Measurements from ENCODE around the gene FLNC.
A peak's percentile ranks its signal among the peaks of the same experiment; 100 is the strongest.

The FLNC gene

GRCh38 chr7:128846781-128847444 is 16.7 kb downstream of the FLNC start:
- DNase-seq, result no peak

DNA sequence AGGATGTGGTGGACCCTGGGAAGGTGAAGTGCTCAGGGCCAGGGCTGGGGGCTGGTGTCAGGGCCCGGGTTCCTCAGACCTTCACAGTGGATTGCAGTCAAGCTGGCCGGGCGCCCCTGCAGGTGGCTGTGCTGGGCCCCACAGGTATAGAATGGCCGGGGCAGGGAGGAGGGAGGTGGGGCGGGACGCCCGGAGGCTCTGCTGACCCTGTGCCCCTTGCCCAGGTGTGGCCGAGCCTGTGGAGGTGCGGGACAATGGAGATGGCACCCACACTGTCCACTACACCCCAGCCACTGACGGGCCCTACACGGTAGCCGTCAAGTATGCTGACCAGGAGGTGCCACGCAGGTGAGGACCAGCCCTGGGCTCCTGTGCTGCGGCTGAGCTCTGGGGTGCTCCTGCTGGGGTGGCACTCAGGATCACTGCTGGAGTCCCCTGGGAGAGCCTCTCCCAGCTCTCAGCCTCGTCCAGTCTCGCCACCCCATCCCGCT is 17.6 kb downstream of the FLNC start:
- no peak for DNase-seq

GRCh38 chr7:128848289-128849155 is 18.3 kb downstream of the FLNC start:
- no peak for DNase-seq

DNA sequence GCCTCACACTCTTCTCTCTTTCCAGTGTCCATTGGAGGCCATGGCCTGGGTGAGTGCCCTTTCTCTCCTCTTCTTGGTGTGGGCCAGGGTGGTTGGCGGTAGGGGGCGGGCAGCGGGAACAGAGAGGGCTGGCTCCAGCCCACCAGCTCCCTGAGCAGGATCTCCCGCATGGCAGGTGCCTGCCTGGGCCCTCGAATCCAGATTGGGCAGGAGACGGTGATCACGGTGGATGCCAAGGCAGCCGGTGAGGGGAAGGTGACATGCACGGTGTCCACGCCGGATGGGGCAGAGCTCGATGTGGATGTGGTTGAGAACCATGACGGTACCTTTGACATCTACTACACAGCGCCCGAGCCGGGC is 18.9 kb downstream of the FLNC start:
- DNase-seq, result no peak

DNA sequence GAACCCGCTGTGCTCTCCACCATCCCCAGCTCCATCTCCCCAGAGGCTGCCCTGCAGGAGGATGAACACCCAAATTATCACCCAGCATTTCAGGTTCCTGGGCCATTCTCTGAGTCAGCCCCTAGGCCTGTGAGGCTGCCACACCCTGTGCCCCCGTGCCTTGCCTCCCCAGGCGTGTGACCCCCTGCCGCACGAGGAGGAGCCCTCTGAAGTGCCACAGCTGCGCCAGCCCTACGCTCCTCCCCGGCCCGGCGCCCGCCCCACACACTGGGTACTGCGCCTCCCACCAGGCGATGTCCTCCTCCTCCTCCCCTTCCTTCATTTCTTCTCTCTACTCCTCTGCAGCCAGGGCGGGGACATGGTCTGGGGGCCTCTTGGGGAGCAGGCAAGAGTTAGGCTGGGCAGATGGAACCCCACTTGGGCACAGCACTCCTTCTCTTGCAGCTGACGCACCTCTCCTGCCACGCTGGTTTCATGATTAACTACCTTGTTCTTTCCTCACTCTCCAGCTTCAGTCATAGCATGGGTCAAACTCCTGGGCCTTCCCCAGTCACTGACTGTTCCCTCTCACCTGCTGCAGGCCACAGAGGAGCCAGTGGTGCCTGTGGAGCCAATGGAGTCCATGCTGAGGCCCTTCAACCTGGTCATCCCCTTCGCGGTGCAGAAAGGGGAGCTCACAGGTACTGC is 19.7 kb downstream of the FLNC start:
- no peak for DNase-seq

GRCh38 chr7:128852537-128853254 is 22.5 kb downstream of the FLNC start:
- no peak for DNase-seq

GRCh38 chr7:128853799-128854198 is 23.6 kb downstream of the FLNC start:
- no peak for DNase-seq

DNA sequence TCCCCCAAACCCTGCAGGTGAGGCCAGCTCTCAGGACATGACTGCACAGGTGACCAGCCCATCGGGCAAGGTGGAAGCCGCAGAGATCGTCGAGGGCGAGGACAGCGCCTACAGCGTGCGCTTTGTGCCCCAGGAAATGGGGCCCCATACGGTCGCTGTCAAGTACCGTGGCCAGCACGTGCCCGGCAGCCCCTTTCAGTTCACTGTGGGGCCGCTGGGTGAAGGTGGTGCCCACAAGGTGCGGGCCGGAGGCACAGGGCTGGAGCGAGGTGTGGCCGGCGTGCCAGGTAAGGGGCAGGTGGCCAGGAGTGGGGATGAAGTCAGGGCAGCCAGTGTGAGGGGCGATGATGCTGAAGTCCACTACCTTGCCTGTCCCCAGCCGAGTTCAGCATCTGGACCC is 24.2 kb downstream of the FLNC start:
- DNase-seq, result no peak

- DNase-seq, result no peak
Observed at GRCh38 chr7:128855559-128855958, 25.4 kb downstream of the FLNC start.

GRCh38 chr7:128856001-128856718 is 26.0 kb downstream of the FLNC start:
- no peak for DNase-seq

- DNase-seq, result no peak
Observed at GRCh38 chr7:128858380-128859231, 28.4 kb downstream of the FLNC start.

DNA sequence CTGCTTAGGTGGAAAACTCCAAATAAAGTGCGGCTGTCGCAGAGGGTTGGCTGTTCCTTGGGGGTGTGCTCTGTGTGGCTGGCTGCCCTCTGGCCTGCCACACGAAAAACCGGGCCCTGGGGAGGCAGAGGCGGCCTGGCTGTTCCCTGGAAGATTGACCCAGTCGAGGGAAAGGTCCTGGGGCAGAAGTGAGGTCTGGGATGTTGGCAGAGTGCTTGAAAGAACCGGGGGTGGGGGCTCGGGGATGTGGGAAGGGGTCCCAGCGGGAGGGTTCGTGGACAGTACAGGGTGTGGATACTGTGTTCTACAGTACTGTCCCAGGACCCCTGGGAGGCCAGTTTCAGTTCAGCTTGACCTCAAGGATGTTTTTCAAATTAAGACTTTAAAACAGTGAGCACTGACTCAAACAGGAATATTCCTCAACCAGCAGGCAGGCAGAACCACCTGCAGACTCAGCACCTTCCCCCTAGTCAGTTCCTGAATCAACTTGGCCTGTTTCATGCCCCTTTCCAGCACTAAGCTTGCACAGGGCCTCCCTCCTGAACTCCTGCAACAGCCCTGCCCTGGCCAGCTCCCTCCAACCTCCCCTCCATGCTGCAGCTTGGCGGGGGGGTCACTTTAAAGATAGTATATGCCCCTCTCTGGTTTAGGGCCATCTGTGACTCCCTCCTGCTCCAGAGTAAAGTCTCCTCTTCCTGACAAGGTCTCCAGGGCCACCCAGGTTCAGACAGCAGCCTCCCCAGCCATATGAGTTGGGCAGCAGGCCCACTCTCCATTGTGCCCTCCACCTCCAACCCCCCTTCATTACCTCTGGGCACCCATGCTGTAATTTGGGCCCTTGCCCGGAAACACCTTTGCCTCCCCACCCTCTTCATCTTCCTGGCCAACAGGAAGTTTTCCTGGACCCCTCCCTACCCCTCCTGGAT is 29.3 kb downstream of the FLNC start:
- DNase-seq, result no peak

DNA sequence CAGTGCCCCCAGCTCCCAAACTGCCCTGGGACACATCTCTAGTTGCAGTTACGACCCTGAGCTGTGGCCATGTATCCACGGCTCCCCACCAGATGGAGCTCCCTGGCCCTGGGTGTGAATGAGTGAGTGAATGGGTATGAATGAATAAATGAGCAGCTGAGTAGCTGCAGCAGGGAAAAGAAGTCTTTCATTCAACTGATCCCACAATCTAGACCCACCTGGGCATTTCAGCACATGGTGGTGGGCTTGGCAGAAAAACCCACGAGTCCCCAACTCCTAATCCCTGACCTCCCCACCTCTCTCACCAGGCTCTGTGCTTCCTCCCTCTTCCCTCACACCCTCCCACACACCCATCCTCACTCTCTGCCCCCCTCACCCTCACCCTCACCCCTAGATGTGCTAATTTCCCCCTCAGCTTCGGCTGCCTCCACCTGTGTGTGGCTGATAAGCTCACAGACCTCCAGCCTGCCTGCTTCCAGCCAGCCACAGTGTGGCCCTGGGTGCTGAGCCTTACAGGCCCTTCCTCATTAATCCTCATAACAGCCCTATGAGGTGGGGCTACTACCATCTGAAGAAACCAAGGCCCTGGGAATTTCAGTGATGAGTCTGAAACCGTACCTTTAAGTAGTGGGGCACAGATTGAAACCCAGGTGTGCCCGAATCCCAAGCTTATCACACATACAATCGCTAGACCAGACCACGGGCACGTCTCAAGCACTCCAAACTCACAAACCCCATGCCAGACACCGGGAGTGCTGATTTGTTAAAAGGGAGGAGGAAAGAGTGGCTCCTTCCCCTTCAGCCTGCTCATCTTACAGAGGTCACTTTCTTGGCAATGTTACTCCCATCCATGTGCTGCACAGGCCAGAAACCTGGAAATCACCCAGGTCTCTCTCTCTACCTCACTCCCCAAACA is 30.2 kb downstream of the FLNC start:
- DNase-seq, result no peak

DNA sequence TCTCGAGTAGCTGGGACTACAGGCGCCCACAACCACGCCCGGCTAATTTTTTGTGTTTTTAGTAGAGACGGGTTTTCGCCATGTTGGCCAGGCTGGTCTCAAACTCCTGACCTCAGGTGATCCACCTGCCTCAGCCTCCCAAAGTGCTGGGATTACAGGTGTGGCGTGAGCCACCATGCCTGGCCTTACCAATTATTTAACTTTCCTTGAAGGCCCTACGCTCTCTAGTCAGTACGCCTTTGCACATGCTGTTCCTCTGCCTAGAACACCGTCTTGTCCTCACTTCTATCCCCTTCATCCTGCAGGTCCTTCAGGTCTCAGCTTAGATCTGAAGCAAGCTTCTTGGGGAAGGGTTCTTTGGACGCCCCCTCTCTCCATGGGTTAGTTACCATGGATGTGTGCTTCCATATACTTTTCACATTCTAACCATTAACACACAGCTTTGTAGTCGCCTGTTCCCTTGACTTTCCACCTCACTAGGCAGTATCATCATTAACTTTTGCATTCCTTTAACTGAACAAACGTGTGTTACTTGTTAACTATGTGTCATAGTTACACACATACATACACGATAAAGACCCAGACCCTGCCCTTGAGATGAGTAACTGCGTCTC is 31.9 kb downstream of the FLNC start:
- DNase-seq, result no peak

DNA sequence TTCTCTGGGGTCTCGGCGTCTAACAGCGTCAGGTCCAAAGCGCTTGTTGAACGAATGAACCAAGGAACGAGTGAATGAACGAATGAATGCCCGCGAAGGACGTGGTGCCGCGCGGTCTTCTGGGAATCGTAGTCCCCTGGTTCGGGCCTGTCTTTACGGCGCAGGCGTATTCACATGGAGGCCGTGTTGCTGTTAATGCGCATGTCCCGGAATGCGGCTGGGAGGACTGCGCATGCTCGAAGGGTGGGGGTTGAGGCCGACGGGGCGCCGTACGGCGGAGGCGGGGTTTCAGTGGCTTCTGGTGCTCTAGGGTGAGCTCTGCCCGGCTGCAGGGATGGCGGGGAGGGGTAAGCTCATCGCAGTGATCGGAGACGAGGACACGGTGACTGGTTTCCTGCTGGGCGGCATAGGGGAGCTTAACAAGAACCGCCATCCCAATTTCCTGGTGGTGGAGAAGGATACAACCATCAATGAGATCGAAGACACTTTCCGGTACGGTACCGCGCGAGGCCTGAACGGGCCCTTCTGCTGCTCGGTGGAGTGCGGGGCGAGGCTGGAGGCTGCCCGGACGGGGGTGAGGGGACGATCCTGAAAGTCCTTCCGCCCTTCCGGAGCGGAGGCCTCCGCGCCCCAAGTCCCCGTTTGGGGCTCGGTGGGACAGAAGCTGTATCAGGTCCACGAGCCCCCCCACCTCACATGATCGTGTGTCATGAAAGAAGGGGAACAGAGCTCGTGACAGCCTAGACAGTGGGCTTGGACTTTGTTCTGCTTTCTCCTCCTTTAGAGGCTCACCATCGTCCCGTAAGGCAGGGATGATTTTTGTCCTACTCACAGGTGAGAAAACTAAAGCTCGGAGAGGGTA is 32.6 kb downstream of the FLNC start, which contains the start of gene ATP6V1F:
TSS of gene ATP6V1F (plus strand) at position 286 of the 862 bp plus-strand sequence. CDS start at position 335, 49 bp downstream.
- peak; percentile 100 for DNase-seq

- DNase-seq, result peak; percentile 80
Observed at GRCh38 chr7:128863433-128863989, 33.3 kb downstream of the FLNC start.

DNA sequence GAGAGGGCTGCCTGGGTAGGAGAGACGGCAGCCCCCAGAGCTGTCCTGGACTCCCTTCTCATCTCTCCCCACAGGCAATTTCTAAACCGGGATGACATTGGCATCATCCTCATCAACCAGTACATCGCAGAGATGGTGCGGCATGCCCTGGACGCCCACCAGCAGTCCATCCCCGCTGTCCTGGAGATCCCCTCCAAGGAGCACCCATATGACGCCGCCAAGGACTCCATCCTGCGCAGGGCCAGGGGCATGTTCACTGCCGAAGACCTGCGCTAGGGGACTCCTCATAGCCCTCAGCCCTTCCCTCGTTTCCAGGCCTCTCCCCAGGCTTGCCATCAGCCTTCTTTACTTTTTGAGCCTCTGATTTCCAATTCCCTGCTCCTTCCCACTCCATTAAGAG is 35.1 kb downstream of the FLNC start:
- DNase-seq, result no peak

All from activated effector memory CD4-positive, alpha-beta T cell treated with anti-CD3 and anti-CD28 coated beads, Interleukin-2, amount 50 U/mL, for 16 hours (primary cell).